ENCODE results near the gene AKAP12. TPM values are rescaled to one million over a fixed set of nuclear protein-coding genes. Genes with fewer than 3 reads are reported as not detected.

Gene AKAP12
- total RNA-seq, 3 donors from 2014 or later: 40.7 to 368 (median 127) TPM

- H3K27me3 ChIP-seq: no peaks in the 10 kb centered on the region
- no peaks in the 10 kb centered on the region for H3K36me3 ChIP-seq
- intact Hi-C loops (cut with DNase I; ENCODE audit: low total_unique reads): no loop called here
- no peak for DNase-seq (ENCODE audit: low spot score in 2 of 2)
- no peak overlapping the region for H3K4me3 ChIP-seq
- no peaks in the 10 kb centered on the region for H3K9me3 ChIP-seq
- H3K4me1 ChIP-seq: no peaks in the 10 kb centered on the region
- TF ChIP-seq POLR2A (IDR thresholded peaks at IDR 0.05): no peak
- TF ChIP-seq POLR2AphosphoS5 (IDR thresholded peaks at IDR 0.05): no peak
- no peak for TF ChIP-seq CTCF (IDR thresholded peaks at IDR 0.05)
- H3K27ac ChIP-seq: no peak overlapping the region
These were observed 36.5 kb downstream of the AKAP12 start for GRCh38 chr6:151276112-151276740.

DNA sequence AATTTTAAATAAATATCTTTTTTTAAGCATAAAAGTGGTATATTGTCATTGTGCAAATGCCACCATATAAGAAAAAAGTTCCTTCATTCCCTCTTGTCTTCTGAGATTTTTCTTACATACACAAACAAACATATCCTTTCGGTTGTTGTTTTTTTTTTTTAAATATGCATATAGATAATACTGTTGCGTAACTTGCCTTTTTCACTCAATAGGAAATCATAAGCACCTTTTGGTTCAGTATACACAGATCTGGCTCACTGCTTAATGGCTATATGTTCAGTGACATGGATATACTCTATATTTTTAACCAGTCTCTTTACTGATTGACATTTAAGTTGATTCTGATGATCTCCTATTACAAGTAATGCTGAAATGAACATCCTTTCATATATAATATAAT, 40.1 kb downstream of the AKAP12 start:
- Histone ChIP-seq H3K4me3 (no peak overlapping the region), H3K36me3 (no peaks in the 10 kb centered on the region), H3K27ac (no peak overlapping the region), H3K4me1 (no peaks in the 10 kb centered on the region), H3K9me3 (no peaks in the 10 kb centered on the region), H3K27me3 (no peaks in the 10 kb centered on the region)
- no peak for DNase-seq (ENCODE audit: low spot score in 2 of 2)
- intact Hi-C loops (cut with DNase I; ENCODE audit: low total_unique reads): no loop called here
- TF ChIP-seq POLR2AphosphoS5 (IDR thresholded peaks at IDR 0.05): no peak
- TF ChIP-seq CTCF (IDR thresholded peaks at IDR 0.05): no peak
- no peak for TF ChIP-seq POLR2A (IDR thresholded peaks at IDR 0.05)

- Histone ChIP-seq H3K36me3 (no peaks in the 10 kb centered on the region), H3K4me3 (no peak overlapping the region), H3K27ac (no peak overlapping the region), H3K27me3 (no peaks in the 10 kb centered on the region), H3K9me3 (no peaks in the 10 kb centered on the region), H3K4me1 (no peaks in the 10 kb centered on the region)
- TF ChIP-seq POLR2A (IDR thresholded peaks at IDR 0.05): no peak
- intact Hi-C loops (cut with DNase I; ENCODE audit: low total_unique reads): no loop called here
- DNase-seq (ENCODE audit: low spot score in 2 of 2): no peak
These were observed 41.1 kb downstream of the AKAP12 start for GRCh38 chr6:151280859-151281258.

DNA sequence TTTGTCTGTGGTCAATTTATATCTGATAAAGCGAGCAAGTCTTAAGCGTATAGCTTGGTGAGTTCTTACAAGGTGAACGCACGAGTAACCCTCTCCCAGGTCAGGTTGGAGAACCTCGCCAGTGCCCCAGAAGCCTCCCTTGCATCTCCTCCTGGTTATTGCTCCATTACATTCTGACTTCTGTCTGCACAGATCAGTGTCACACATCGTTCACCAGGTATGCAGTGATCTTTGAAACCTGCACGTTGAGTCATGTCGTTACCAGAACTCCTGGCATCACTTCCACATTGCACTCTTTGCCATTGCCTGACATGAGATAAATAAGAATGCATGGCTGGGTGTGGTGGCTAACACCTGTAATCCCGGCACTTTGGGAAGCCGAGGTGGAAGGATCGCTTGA, 44.2 kb downstream of the AKAP12 start:
- H3K27me3 ChIP-seq: no peaks in the 10 kb centered on the region
- H3K4me1 ChIP-seq: no peaks in the 10 kb centered on the region
- intact Hi-C loops (cut with DNase I; ENCODE audit: low total_unique reads): no loop called here
- TF ChIP-seq POLR2AphosphoS5 (IDR thresholded peaks at IDR 0.05) (no peak), CTCF (IDR thresholded peaks at IDR 0.05) (no peak), POLR2A (IDR thresholded peaks at IDR 0.05) (no peak)
- H3K4me3 ChIP-seq: no peak overlapping the region
- no peak overlapping the region for H3K27ac ChIP-seq
- no peaks in the 10 kb centered on the region for H3K36me3 ChIP-seq
- no peaks in the 10 kb centered on the region for H3K9me3 ChIP-seq
- no peak for DNase-seq (ENCODE audit: low spot score in 2 of 2)

- Histone ChIP-seq H3K36me3 (no peaks in the 10 kb centered on the region), H3K27ac (peak overlapping the region in 1 of 2 donors; percentile 54), H3K4me1 (no peaks in the 10 kb centered on the region), H3K9me3 (no peaks in the 10 kb centered on the region), H3K4me3 (no peak overlapping the region), H3K27me3 (no peaks in the 10 kb centered on the region)
- intact Hi-C loops (cut with DNase I; ENCODE audit: low total_unique reads): no loop called here
- no peak for DNase-seq (ENCODE audit: low spot score in 2 of 2)
- TF ChIP-seq POLR2A (IDR thresholded peaks at IDR 0.05): no peak
- TF ChIP-seq CTCF (IDR thresholded peaks at IDR 0.05): no peak
- no peak for TF ChIP-seq POLR2AphosphoS5 (IDR thresholded peaks at IDR 0.05)
These were observed 44.8 kb downstream of the AKAP12 start for GRCh38 chr6:151284548-151285017.
